NCI-H128 (cell line): ENCODE data around the gene ZCCHC17.

ENCODE experiments used
- DNase-seq: peaks from one replicate; lab custom pipeline; 2025; ENCODE audit not compliant: unreplicated experiment; lab: John Stamatoyannopoulos, UW

The ZCCHC17 gene

GRCh38 chr1:31302709-31303441 lies 6.0 kb downstream of the ZCCHC17 start:
- DNase-seq: no peak

GRCh38 chr1:31306278-31306677 lies 9.4 kb downstream of the ZCCHC17 start:
- no peak for DNase-seq

GRCh38 chr1:31308036-31308435 lies 11.2 kb downstream of the ZCCHC17 start:
- no peak for DNase-seq

GRCh38 chr1:31310198-31310597 lies 13.4 kb downstream of the ZCCHC17 start:
- DNase-seq: no peak

GRCh38 chr1:31315902-31316301 lies 19.1 kb downstream of the ZCCHC17 start:
- no peak for DNase-seq

GRCh38 chr1:31318146-31318545 lies 21.3 kb downstream of the ZCCHC17 start:
- DNase-seq: no peak

- no peak for DNase-seq
Measured at GRCh38 chr1:31324093-31324492, 27.3 kb downstream of the ZCCHC17 start.

GRCh38 chr1:31324992-31325391 lies 28.2 kb downstream of the ZCCHC17 start:
- DNase-seq: no peak

GRCh38 chr1:31326461-31326860 lies 29.6 kb downstream of the ZCCHC17 start:
- no peak for DNase-seq

- no peak for DNase-seq
Measured at GRCh38 chr1:31327381-31327780, 30.5 kb downstream of the ZCCHC17 start.

GRCh38 chr1:31335007-31335406 lies 38.2 kb downstream of the ZCCHC17 start:
- no peak for DNase-seq

- no peak for DNase-seq
Measured at GRCh38 chr1:31336687-31337467, 40.0 kb downstream of the ZCCHC17 start.

- DNase-seq: no peak
Measured at GRCh38 chr1:31344503-31344902, 47.7 kb downstream of the ZCCHC17 start.

GRCh38 chr1:31345635-31346034 lies 48.8 kb downstream of the ZCCHC17 start:
- DNase-seq: no peak

GRCh38 chr1:31346785-31347184 lies 50.0 kb downstream of the ZCCHC17 start:
- DNase-seq: no peak

GRCh38 chr1:31348449-31348848 lies 51.6 kb downstream of the ZCCHC17 start:
- no peak for DNase-seq

- no peak for DNase-seq
Measured at GRCh38 chr1:31354283-31354682, 57.5 kb downstream of the ZCCHC17 start.

- DNase-seq: no peak
Measured at GRCh38 chr1:31356427-31356826, 59.6 kb downstream of the ZCCHC17 start.

- no peak for DNase-seq
Measured at GRCh38 chr1:31361607-31362006, 64.8 kb downstream of the ZCCHC17 start.

GRCh38 chr1:31362032-31362431 lies 65.2 kb downstream of the ZCCHC17 start:
- no peak for DNase-seq

GRCh38 chr1:31364561-31365250 lies 67.9 kb downstream of the ZCCHC17 start:
- no peak for DNase-seq

GRCh38 chr1:31366796-31367195 lies 70.0 kb downstream of the ZCCHC17 start:
- DNase-seq: no peak
